Panc1 (cell line): ENCODE data around the gene ZNF578. TPM values are rescaled to one million over a fixed set of nuclear protein-coding genes. Genes with fewer than 3 reads are reported as not detected.

Experiments
- ATAC-seq: fragments of 200-7000 bp; cut with Tn5 transposase; 2 replicates; pipeline ENCODE4 v1.9.1; 2020; ENCODE audit warnings: mild to moderate bottlenecking, moderate library complexity
- Bru-seq: library from RNA; stranded (reverse); fragments of 400-500 nt; gene quantifications from one replicate; lab custom pipeline; 2021; lab: Mats Ljungman, UMichigan
- BruChase-seq, 2 experiments: library from RNA; stranded (reverse); fragments of 400-500 nt; gene quantifications; one replicate each; lab custom pipeline; 2021; lab: Mats Ljungman, UMichigan
- BruUV-seq: library from RNA; stranded (reverse); fragments of 400-500 nt; replicated peaks from 2 replicates; lab custom pipeline; 2021; lab: Mats Ljungman, UMichigan
- CTCF ChIA-PET: fragments of 300-600 bp; sonication (Branson Sonifier 250); formaldehyde crosslinking; loops from one replicate; lab custom pipeline; 2022; ENCODE audit warnings: antibody characterized with exemption; lab: Charles Lee
- POLR2A ChIA-PET: fragments of 300-600 bp; sonication (Branson Sonifier 250); formaldehyde crosslinking; loops from one replicate; lab custom pipeline; 2022; ENCODE audit warnings: antibody characterized with exemption; lab: Charles Lee
- DNase-seq: peaks from one replicate; pipeline ENCODE4 v3.0.0-alpha.2; 2010; ENCODE audit warnings: low read depth, low spot score
- H3K27ac ChIP-seq: 2 replicates; pipeline ENCODE4 v1.5.1; 2011; ENCODE audit warnings: mild to moderate bottlenecking, low read length, inconsistent platforms
- H3K27me3 ChIP-seq: fragments of 200-500 bp; sonication (Bioruptor generic); 2 replicates; pipeline ENCODE4 v1.6.0; 2014; ENCODE audit warnings: low read length, inconsistent platforms; ENCODE audit not compliant: control insufficient read depth, insufficient read depth
- H3K36me3 ChIP-seq: fragments of 200-500 bp; sonication (Bioruptor generic); 2 replicates; pipeline ENCODE4 v1.5.1; 2014; ENCODE audit warnings: inconsistent platforms, mild to moderate bottlenecking, low read length, moderate library complexity; ENCODE audit not compliant: control insufficient read depth, insufficient read depth
- H3K4me1 ChIP-seq: 2 replicates; pipeline ENCODE4 v1.5.1; 2011; ENCODE audit warnings: inconsistent platforms, mild to moderate bottlenecking, low read length, moderate library complexity; ENCODE audit not compliant: control insufficient read depth, insufficient read depth
- H3K4me3 ChIP-seq, 2 experiments: 2 replicates each; pipeline ENCODE4 v1.5.1; 2011 to 2012; ENCODE audit warnings: low read depth in 2 of 2, low read length in 2 of 2, mild to moderate bottlenecking in 2 of 2, inconsistent platforms in 1 of 2, moderate library complexity in 1 of 2
- H3K9me3 ChIP-seq: fragments of 200-500 bp; sonication (Bioruptor generic); 2 replicates; pipeline ENCODE4 v1.5.1; 2014; ENCODE audit warnings: low read depth, mild to moderate bottlenecking, inconsistent platforms, low read length, moderate library complexity; ENCODE audit not compliant: control insufficient read depth, insufficient read depth
- POLR2AphosphoS5 ChIP-seq: IDR thresholded peaks from 2 replicates; pipeline ENCODE4 v1.6.1; 2012; ENCODE audit warnings: mild to moderate bottlenecking, low read depth, low read length, moderate library complexity
- SIN3A ChIP-seq: IDR thresholded peaks from 2 replicates; pipeline ENCODE4 v1.6.1; 2012; ENCODE audit warnings: low read depth, mild to moderate bottlenecking, low read length, moderate library complexity, borderline replicate concordance; ENCODE audit not compliant: insufficient read depth
- TCF7L2 ChIP-seq: IDR thresholded peaks from 2 replicates; pipeline ENCODE4 v1.6.1; 2011; ENCODE audit warnings: mild to moderate bottlenecking, low read depth, low read length, inconsistent platforms
- in situ Hi-C: cut with HindIII; loops from 2 replicates; pipeline ENCODE4 v1.10.0; 2016; ENCODE audit warnings: low sequenced_read_pairs, low pct_unique_long_range_greater_than_20kb
- intact Hi-C: fragments of 100-400 bp; cut with micrococcal nuclease; formaldehyde crosslinking; loops from one replicate; pipeline ENCODE4 v1.10.0; 2022; ENCODE audit not compliant: unreplicated experiment
- long read RNA-seq: library from polyadenylated mRNA; unstranded; transcript quantifications from one replicate; pipeline ENCODE4 v2.0.0, GENCODE V29; 2021; ENCODE audit not compliant: unreplicated experiment
- polyA plus RNA-seq: library from polyadenylated mRNA; unstranded; fragments of >200 nt; gene quantifications from one replicate; pipeline ENCODE4 v1.2.1, GENCODE V29; 2012; ENCODE audit warnings: missing spikeins; ENCODE audit not compliant: insufficient read length
- total RNA-seq: library from RNA; stranded (reverse); gene quantifications from one replicate; pipeline ENCODE4 v1.2.1, GENCODE V29; 2021; ENCODE audit not compliant: unreplicated experiment
- TF ChIP-seq, protein P1 (sequence below), 2 experiments: IDR thresholded peaks; 2 replicates each; pipeline ENCODE4 v1.6.1; 2011 to 2012; ENCODE audit warnings: low read depth in 2 of 2, control low read depth in 1 of 2, low read length in 1 of 2, mild to moderate bottlenecking in 1 of 2, moderate library complexity in 1 of 2; ENCODE audit not compliant: insufficient read depth in 1 of 2
- TF ChIP-seq, protein P2 (sequence below): fragments of 450-650 bp; IDR thresholded peaks from 2 replicates; pipeline ENCODE4 v1.5.1; 2017; ENCODE audit warnings: mild to moderate bottlenecking

ZNF578 gene
- total RNA-seq (not detected), Bru-seq, nascent RNA (percentile 1 among the genes with signal in this experiment), BruChase-seq, experiment 1, labeled RNA remaining after a 2-hour chase (percentile 7 among the genes with signal in this experiment), BruChase-seq, experiment 2, labeled RNA remaining after a 6-hour chase (percentile 1 among the genes with signal in this experiment)
- not detected for polyA plus RNA-seq
- long read RNA-seq = 0 reads

DNA sequence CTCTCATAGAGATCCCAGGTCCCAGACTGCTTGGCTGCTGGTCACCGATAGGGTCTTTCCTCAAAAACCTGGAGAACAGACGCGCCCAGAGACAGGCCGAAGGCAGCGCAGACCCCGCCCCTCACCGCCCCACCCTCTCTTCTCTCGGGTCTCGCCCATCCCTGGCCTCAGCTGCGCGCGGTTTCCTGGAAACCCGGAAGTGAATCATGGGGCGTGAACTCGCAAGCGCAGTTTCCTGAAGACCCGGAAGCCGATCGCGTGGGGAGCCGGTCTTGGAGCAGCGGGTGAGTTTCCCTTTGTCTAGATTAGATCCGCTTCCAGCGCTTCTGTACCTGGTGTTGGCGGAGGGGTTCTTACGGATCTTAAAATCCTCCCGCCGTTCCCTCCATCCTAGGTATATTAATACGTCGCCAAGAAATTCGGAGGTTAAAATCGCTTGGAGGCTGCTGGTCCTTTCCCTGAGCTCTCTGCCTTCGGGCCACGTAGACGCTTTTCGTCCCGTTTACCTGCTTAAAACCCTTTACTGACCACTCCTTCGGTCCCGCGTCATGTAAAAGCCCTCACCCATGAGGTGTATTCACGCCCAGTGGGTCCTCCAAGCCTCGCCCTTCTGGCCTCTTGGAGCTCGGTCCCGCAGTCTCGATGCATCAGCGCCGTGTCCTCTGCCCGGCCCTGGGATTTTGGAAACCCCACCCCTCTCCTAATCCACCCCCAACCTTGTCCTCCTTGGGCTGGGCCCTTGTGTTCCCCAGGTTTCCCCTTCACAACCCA is at the start of gene ZNF578:
Gene ZNF578 (plus strand): TSS at position 230 of the 771 bp plus-strand sequence. CDS start 48,293 bp downstream, outside the sequence.
- CTCF ChIA-PET = no interaction called here
- POLR2A ChIA-PET = no interaction called here
- no peak within 1 kb of the TSS for H3K27ac ChIP-seq
- peak within 1 kb of the TSS in 1 of 2 experiments; percentile 31; a peak in 1 of 4 replicates for H3K4me3 ChIP-seq
- no peaks in the 10 kb centered on the region for H3K27me3 ChIP-seq
- DNase-seq (no peak), ATAC-seq (no peak)
- BruUV-seq = no TSS peak
- in situ Hi-C loops = no loop called here
- peaks cover 8% of the 10 kb centered on the region; the same call in 1 of the 2 replicates for H3K9me3 ChIP-seq
- TF ChIP-seq, protein P1, sequence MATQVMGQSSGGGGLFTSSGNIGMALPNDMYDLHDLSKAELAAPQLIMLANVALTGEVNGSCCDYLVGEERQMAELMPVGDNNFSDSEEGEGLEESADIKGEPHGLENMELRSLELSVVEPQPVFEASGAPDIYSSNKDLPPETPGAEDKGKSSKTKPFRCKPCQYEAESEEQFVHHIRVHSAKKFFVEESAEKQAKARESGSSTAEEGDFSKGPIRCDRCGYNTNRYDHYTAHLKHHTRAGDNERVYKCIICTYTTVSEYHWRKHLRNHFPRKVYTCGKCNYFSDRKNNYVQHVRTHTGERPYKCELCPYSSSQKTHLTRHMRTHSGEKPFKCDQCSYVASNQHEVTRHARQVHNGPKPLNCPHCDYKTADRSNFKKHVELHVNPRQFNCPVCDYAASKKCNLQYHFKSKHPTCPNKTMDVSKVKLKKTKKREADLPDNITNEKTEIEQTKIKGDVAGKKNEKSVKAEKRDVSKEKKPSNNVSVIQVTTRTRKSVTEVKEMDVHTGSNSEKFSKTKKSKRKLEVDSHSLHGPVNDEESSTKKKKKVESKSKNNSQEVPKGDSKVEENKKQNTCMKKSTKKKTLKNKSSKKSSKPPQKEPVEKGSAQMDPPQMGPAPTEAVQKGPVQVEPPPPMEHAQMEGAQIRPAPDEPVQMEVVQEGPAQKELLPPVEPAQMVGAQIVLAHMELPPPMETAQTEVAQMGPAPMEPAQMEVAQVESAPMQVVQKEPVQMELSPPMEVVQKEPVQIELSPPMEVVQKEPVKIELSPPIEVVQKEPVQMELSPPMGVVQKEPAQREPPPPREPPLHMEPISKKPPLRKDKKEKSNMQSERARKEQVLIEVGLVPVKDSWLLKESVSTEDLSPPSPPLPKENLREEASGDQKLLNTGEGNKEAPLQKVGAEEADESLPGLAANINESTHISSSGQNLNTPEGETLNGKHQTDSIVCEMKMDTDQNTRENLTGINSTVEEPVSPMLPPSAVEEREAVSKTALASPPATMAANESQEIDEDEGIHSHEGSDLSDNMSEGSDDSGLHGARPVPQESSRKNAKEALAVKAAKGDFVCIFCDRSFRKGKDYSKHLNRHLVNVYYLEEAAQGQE (IDR thresholded peaks at IDR 0.05; ENCODE audit: insufficient read depth in 1 of 2, low read depth in 2 of 2, low read length in 1 of 2) = no peak
- TF ChIP-seq TCF7L2 = no peak
- no peak for TF ChIP-seq POLR2AphosphoS5
- TF ChIP-seq, protein P2, sequence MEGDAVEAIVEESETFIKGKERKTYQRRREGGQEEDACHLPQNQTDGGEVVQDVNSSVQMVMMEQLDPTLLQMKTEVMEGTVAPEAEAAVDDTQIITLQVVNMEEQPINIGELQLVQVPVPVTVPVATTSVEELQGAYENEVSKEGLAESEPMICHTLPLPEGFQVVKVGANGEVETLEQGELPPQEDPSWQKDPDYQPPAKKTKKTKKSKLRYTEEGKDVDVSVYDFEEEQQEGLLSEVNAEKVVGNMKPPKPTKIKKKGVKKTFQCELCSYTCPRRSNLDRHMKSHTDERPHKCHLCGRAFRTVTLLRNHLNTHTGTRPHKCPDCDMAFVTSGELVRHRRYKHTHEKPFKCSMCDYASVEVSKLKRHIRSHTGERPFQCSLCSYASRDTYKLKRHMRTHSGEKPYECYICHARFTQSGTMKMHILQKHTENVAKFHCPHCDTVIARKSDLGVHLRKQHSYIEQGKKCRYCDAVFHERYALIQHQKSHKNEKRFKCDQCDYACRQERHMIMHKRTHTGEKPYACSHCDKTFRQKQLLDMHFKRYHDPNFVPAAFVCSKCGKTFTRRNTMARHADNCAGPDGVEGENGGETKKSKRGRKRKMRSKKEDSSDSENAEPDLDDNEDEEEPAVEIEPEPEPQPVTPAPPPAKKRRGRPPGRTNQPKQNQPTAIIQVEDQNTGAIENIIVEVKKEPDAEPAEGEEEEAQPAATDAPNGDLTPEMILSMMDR = no peak
- no peak for TF ChIP-seq SIN3A
- H3K4me1 ChIP-seq = no peaks in the 10 kb centered on the region
- intact Hi-C loops = no loop called here
- no peaks in the 10 kb centered on the region for H3K36me3 ChIP-seq

DNA sequence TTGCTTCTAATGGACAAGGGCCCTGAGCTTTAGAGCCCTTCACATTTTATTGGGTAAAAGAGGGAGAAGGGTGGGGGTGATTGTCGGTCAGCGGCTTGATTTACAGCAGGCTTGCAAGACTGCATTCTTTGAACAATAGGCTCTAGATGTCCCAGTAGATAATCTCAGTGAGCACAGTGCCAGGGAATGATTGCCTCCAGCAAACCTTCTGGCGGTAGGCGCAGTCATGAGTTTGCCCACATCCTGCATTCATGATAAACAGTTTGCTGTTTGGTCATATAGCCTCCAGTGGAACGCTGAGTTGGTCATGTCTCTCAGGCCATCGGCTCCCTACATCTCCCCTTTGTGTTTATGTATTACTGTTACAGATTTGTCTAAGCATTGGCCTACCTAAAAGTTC is 43.1 kb upstream of the ZNF578 start:
- no peaks in the 10 kb centered on the region for H3K36me3 ChIP-seq
- peaks cover 16% of the 10 kb centered on the region; the same call in 1 of the 2 replicates for H3K9me3 ChIP-seq

More for the DNA sequence above, 43.1 kb upstream of the ZNF578 start:
- CTCF ChIA-PET = no interaction called here
- DNase-seq (no peak), ATAC-seq (no peak)
- POLR2A ChIA-PET = no interaction called here
- H3K4me1 ChIP-seq = no peaks in the 10 kb centered on the region
- H3K27me3 ChIP-seq = no peaks in the 10 kb centered on the region
- intact Hi-C loops (no loop called here), in situ Hi-C loops (no loop called here)
- no peak overlapping the region for H3K4me3 ChIP-seq
- BruUV-seq = no TSS peak
- TF ChIP-seq POLR2AphosphoS5 (no peak), SIN3A (no peak), TCF7L2 (no peak)
- TF ChIP-seq, protein P1 (IDR thresholded peaks at IDR 0.05; ENCODE audit: insufficient read depth in 1 of 2, low read depth in 2 of 2, low read length in 1 of 2) = no peak
- TF ChIP-seq, protein P2 = no peak
- H3K27ac ChIP-seq = no peak overlapping the region
